Endothelial cell of umbilical vein (primary cell): ENCODE data around the gene AKAP14. TPM values are rescaled to one million over a fixed set of nuclear protein-coding genes. Genes with fewer than 3 reads are reported as not detected.

ENCODE experiments used
- BruUV-seq: library from RNA; stranded (reverse); fragments of 400-500 nt; replicated peaks from 2 replicates; lab custom pipeline; 2021; lab: Mats Ljungman, UMichigan
- CTCF ChIA-PET: fragments of 300-600, 350-600 bp; sonication (Branson Sonifier 250); formaldehyde crosslinking; loops from one replicate; lab custom pipeline; 2021; ENCODE audit warnings: antibody characterized with exemption, inconsistent platforms; lab: Charles Lee
- POLR2A ChIA-PET: fragments of 300-600, 350-600 bp; sonication (Branson Sonifier 250); formaldehyde crosslinking; loops from one replicate; lab custom pipeline; 2021; ENCODE audit warnings: antibody characterized with exemption, inconsistent platforms; lab: Charles Lee
- DNase-seq: peaks from one replicate; pipeline ENCODE4 v3.0.0-alpha.2; 2011; ENCODE audit warnings: low read depth, low spot score
- FAIRE-seq: peaks from 2 replicates; lab custom pipeline; 2011; peaks lifted over from hg19 to GRCh38; lab: Jason Lieb, UNC
- H2AFZ ChIP-seq: 2 replicates; pipeline ENCODE4 v1.6.0; 2012; ENCODE audit warnings: low read depth, low read length, control low read depth, inconsistent platforms
- H3K27ac ChIP-seq: 2 replicates; pipeline ENCODE4 v1.5.1; 2011; ENCODE audit warnings: low read depth, mild to moderate bottlenecking, control low read depth, low read length, moderate library complexity; ENCODE audit not compliant: insufficient read depth
- H3K27me3 ChIP-seq, 2 experiments: 2 replicates each; pipeline versions ENCODE4 v1.6.0 to v1.6.1; 2011; ENCODE audit warnings: low read length in 2 of 2, mixed read lengths in 1 of 2; ENCODE audit not compliant: control insufficient read depth in 2 of 2, insufficient read depth in 2 of 2
- H3K36me3 ChIP-seq, 2 experiments: 2 replicates in 1 of 2; 3 replicates in 1 of 2; pipeline ENCODE4 v1.5.1; 2011; ENCODE audit warnings: low read length in 2 of 2, mild to moderate bottlenecking in 1 of 2, moderate library complexity in 1 of 2; ENCODE audit not compliant: control insufficient read depth in 2 of 2, insufficient read depth in 2 of 2; ENCODE audit errors: extremely low read depth in 1 of 2
- H3K4me1 ChIP-seq: 3 replicates; pipeline ENCODE4 v1.5.1; 2011; ENCODE audit warnings: mild to moderate bottlenecking, low read length; ENCODE audit not compliant: control insufficient read depth, insufficient read depth; ENCODE audit errors: extremely low read depth
- H3K4me2 ChIP-seq: 2 replicates; pipeline ENCODE4 v1.6.1; 2011; ENCODE audit warnings: low read length, control low read depth, mixed read lengths; ENCODE audit not compliant: insufficient read depth
- H3K4me3 ChIP-seq, 3 experiments: fragments of 200-600 bp in 1 of 3; sonication (generic), shearing (Covaris generic) in 1 of 3; replicated peaks in 1 of 3; 2 replicates each; pipeline ENCODE4 v1.5.1; 2011 to 2016; ENCODE audit warnings: control low read depth in 3 of 3, low read length in 3 of 3, mild to moderate bottlenecking in 2 of 3, inconsistent platforms in 1 of 3, low read depth in 1 of 3, moderate library complexity in 1 of 3; ENCODE audit not compliant: insufficient read depth in 1 of 3
- H3K79me2 ChIP-seq: 2 replicates; pipeline ENCODE4 v1.6.0; 2012; ENCODE audit warnings: low read length, inconsistent platforms; ENCODE audit not compliant: control insufficient read depth, insufficient read depth
- H3K9ac ChIP-seq: replicated peaks from 2 replicates; pipeline ENCODE3; 2011; ENCODE audit warnings: low read length, control low read depth; ENCODE audit not compliant: insufficient read depth; ENCODE audit errors: extremely low read depth
- H3K9me1 ChIP-seq: replicated peaks from 3 replicates; pipeline ENCODE4 v1.6.0; 2011; ENCODE audit warnings: mild to moderate bottlenecking, low read length; ENCODE audit not compliant: control insufficient read depth, insufficient read depth; ENCODE audit errors: extremely low read depth
- H3K9me3 ChIP-seq: replicated peaks from 2 replicates; pipeline ENCODE4 v1.5.1; 2012; ENCODE audit warnings: low read length, inconsistent platforms; ENCODE audit not compliant: control insufficient read depth, insufficient read depth
- H4K20me1 ChIP-seq: replicated peaks from 2 replicates; pipeline ENCODE3; 2011; ENCODE audit warnings: mild to moderate bottlenecking, low read length; ENCODE audit not compliant: control insufficient read depth, insufficient read depth; ENCODE audit errors: extremely low read depth
- EZH2 ChIP-seq: IDR thresholded peaks from 2 replicates; pipeline ENCODE4 v1.6.1; 2012; ENCODE audit warnings: borderline replicate concordance, low read depth, mild to moderate bottlenecking, moderate library complexity, low read length, inconsistent platforms; ENCODE audit not compliant: severe bottlenecking
- FOS ChIP-seq: IDR thresholded peaks from 2 replicates; pipeline ENCODE4 v1.6.1; 2011; ENCODE audit warnings: mild to moderate bottlenecking, low read length, moderate library complexity, borderline replicate concordance; ENCODE audit not compliant: insufficient read depth
- GATA2 ChIP-seq: IDR thresholded peaks from 2 replicates; pipeline ENCODE4 v1.7.0; 2011; ENCODE audit warnings: low read depth, mild to moderate bottlenecking, moderate library complexity, mixed read lengths, low read length; ENCODE audit not compliant: insufficient read length, insufficient read depth
- JUN ChIP-seq: IDR thresholded peaks from 2 replicates; pipeline ENCODE4 v1.6.1; 2011; ENCODE audit warnings: borderline replicate concordance, low read depth; ENCODE audit not compliant: insufficient read length, insufficient read depth
- MYC ChIP-seq: IDR thresholded peaks from one replicate; pipeline ENCODE4 v1.6.1; 2011; ENCODE audit warnings: mild to moderate bottlenecking, low read depth, low read length
- POLR2A ChIP-seq: IDR thresholded peaks from 2 replicates; pipeline ENCODE4 v1.6.1; 2012; ENCODE audit warnings: low read depth, mild to moderate bottlenecking, control low read depth, low read length
- POLR2AphosphoS5 ChIP-seq: IDR thresholded peaks from 2 replicates; pipeline ENCODE4 v1.6.1; 2012; ENCODE audit warnings: low read depth, mild to moderate bottlenecking, control low read depth, low read length, moderate library complexity; ENCODE audit not compliant: insufficient read depth
- dilution Hi-C: fragments of 300-500 bp; cut with MboI; formaldehyde crosslinking; loops from one replicate; pipeline ENCODE4 v1.15.0; 2019; ENCODE audit warnings: low sequenced_read_pairs; ENCODE audit not compliant: extremely low pct_ligation_motif_present
- intact Hi-C: fragments of 100-400 bp; cut with micrococcal nuclease; formaldehyde crosslinking; loops from one replicate; pipeline ENCODE4 v1.10.0; 2022
- polyA plus RNA-seq, 4 experiments: library from polyadenylated mRNA; depleted of rRNA in 3 of 4; stranded (reverse) in 3 of 4; unstranded in 1 of 4; fragments of >200 nt; gene quantifications; 2 replicates each; pipeline versions ENCODE4 v1.2.1 to v1.2.3, GENCODE V29; 2011 to 2012; ENCODE audit warnings: missing spikeins in 1 of 4
- total RNA-seq: library from RNA; stranded (reverse); gene quantifications from 2 replicates; pipeline ENCODE4 v1.2.3, GENCODE V29; 2021
- TF ChIP-seq, protein P1 (sequence below), 2 donors: IDR thresholded peaks; 1 replicate in 1 of 2; 2 replicates in 1 of 2; pipeline ENCODE4 v1.5.1; 2011; ENCODE audit warnings: low read length in 2 of 2, mild to moderate bottlenecking in 2 of 2, moderate library complexity in 2 of 2, control low read depth in 1 of 2, inconsistent platforms in 1 of 2, low read depth in 1 of 2; ENCODE audit not compliant: insufficient read depth in 1 of 2; ENCODE audit errors: extremely low read depth in 1 of 2
- TF ChIP-seq, protein P2 (sequence below): IDR thresholded peaks from 2 replicates; pipeline ENCODE4 v1.6.1; 2011; ENCODE audit not compliant: insufficient read depth, insufficient read length

AKAP14 gene
- total and polyA plus RNA-seq, 2 donors (not counting 3 experiments of a cell fraction or from before 2014, with no cell fraction given) = not detected

DNA sequence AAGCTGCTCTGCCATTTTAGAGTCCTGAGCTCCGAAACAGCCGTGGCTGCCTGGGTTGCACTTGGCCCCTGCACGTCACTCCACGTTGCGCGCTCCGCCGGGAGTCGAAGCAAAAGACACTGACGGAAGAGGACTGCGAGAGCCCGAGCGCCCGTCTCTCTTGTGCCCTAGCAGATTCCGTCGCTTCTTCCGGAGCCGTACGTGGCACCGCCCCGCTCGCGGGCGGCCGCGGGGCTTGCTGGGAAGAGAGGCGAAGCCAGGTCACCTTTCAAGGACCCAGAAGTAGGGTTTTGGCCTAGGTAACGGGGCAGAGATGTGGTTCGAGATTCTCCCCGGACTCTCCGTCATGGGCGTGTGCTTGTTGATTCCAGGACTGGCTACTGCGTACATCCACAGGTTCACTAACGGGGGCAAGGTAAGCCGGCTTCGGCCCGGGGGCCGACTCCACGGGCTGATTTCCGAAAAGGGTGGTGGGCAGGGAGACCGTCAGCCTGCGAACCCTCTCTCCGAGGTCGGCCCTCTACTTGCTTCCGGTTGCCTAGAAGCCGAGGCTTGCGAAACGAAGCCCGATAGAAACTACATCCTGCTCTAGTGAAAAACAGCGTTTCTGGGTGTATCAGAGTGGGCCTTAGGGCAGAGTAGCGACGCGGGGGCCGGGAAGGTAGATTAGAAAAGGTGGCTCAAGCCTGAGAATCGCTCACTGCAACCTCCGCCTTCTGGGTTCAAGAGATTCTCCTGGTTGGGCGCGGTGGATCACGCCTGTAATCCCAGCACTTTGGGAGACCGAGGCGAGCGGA lies 23.9 kb upstream of the AKAP14 start, which contains the start of the genes NDUFA1 and RNF113A:
NDUFA1 (plus strand) TSS at position 234 of the 797 bp plus-strand sequence; CDS start at position 314, 80 bp downstream.
RNF113A (minus strand) TSS at position 135 of the 797 bp plus-strand sequence; CDS start at position 15, 120 bp downstream.
- POLR2A ChIA-PET = interaction anchor here (1.5 to 1.6 kb wide), 2 partner anchors 19 to 80 kb away, joined by 4 to 5 read pairs; partner anchors contain the start of genes RPL39 and UPF3B

More for the DNA sequence above, 23.9 kb upstream of the AKAP14 start, which contains the start of the genes NDUFA1 and RNF113A:
- DNase-seq (peak; percentile 69), FAIRE-seq (peak; percentile 68)
- intact Hi-C loops = loop anchor here (1.0 to 5.0 kb wide), 4 partner anchors 18 to 249 kb away; partner anchors contain the start of gene RPL39
- TSS peak; percentile 73 for BruUV-seq
- Histone ChIP-seq H3K27me3 (no peaks in the 10 kb centered on the region), H3K4me1 (peaks cover 11% of the 10 kb centered on the region), H3K79me2 (peaks cover 31% of the 10 kb centered on the region), H3K36me3 (no peaks in the 10 kb centered on the region), H3K9me1 (no peaks in the 10 kb centered on the region), H3K4me2 (peak within 1 kb of the TSS; percentile 80), H4K20me1 (no peaks in the 10 kb centered on the region), H3K27ac (peak within 1 kb of the TSS; percentile 87), H2AFZ (peak within 1 kb of the TSS; percentile 96), H3K4me3 (peak within 1 kb of the TSS; percentile 74 to 93 (median 84)), H3K9me3 (no peaks in the 10 kb centered on the region), H3K9ac (peak within 1 kb of the TSS; percentile 94)
- TF ChIP-seq, protein P1, sequence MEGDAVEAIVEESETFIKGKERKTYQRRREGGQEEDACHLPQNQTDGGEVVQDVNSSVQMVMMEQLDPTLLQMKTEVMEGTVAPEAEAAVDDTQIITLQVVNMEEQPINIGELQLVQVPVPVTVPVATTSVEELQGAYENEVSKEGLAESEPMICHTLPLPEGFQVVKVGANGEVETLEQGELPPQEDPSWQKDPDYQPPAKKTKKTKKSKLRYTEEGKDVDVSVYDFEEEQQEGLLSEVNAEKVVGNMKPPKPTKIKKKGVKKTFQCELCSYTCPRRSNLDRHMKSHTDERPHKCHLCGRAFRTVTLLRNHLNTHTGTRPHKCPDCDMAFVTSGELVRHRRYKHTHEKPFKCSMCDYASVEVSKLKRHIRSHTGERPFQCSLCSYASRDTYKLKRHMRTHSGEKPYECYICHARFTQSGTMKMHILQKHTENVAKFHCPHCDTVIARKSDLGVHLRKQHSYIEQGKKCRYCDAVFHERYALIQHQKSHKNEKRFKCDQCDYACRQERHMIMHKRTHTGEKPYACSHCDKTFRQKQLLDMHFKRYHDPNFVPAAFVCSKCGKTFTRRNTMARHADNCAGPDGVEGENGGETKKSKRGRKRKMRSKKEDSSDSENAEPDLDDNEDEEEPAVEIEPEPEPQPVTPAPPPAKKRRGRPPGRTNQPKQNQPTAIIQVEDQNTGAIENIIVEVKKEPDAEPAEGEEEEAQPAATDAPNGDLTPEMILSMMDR (IDR thresholded peaks at IDR 0.05; ENCODE audit: extremely low read depth in 1 of 2, insufficient read depth in 1 of 2, low read depth in 1 of 2, low read length in 2 of 2) = no peak
- TF ChIP-seq POLR2AphosphoS5 = peak; percentile 70
- TF ChIP-seq, protein P2, sequence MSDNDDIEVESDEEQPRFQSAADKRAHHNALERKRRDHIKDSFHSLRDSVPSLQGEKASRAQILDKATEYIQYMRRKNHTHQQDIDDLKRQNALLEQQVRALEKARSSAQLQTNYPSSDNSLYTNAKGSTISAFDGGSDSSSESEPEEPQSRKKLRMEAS = no peak
- no peak for TF ChIP-seq GATA2
- TF ChIP-seq FOS = no peak
- no peak for TF ChIP-seq EZH2
- TF ChIP-seq POLR2A = peak; percentile 80
- TF ChIP-seq JUN = no peak
- TF ChIP-seq MYC = no peak
- dilution Hi-C loops = no loop called here
- CTCF ChIA-PET = interaction anchor here (0.9 to 1.9 kb wide), 2 partner anchors 10 to 19 kb away, joined by 3 to 8 read pairs; partner anchors contain the start of gene UPF3B
